ENCODE measurements around the gene ADRM1. TPM values are rescaled to one million over a fixed set of nuclear protein-coding genes. Genes with fewer than 3 reads are reported as not detected.

The ADRM1 gene
- total RNA-seq, 1 donor from 2014 or later = 63.9 TPM

DNA sequence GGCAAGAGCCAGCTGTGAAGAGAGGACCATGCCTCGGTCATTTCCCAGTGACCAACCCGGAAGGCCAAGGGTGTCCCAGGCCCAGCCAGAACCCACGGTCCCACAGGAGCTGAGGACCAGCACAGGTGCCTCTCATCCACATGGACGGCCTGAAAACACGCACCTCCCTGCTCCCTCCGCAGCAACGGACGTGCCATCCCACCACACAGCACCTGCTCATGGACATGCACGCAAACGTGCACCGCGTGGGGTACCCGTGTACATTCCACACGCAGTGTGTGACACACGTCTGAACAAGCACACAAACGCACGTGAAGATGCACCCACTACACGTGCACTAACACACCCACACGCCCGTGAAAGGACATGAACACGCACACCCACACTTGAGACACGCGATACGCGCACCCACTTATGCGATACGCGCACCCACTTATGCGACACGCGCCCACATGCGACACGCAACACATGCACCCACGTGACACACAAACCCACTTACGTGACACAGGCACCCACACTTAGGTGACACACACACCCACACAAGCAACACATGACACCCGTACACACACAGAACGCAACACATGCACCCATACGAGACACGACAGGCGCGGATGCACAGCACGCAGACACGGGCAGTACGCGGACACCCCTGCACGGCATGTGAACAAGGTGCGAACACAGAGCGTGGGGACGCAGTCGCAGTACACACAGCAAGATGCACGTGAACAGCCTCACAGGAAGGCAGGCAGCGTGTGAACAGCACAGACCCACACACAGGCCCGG lies 34.2 kb downstream of the ADRM1 start:
- ATAC-seq (no peak), DNase-seq (no peak)
- H3K4me1 ChIP-seq = no peaks in the 10 kb centered on the region
- intact Hi-C loops (cut with DNase I) = no loop called here
- H3K27ac ChIP-seq = no peak overlapping the region
- peaks cover 80% of the 10 kb centered on the region for H3K36me3 ChIP-seq
- no peaks in the 10 kb centered on the region for H3K9me3 ChIP-seq
- TF ChIP-seq, protein P1, sequence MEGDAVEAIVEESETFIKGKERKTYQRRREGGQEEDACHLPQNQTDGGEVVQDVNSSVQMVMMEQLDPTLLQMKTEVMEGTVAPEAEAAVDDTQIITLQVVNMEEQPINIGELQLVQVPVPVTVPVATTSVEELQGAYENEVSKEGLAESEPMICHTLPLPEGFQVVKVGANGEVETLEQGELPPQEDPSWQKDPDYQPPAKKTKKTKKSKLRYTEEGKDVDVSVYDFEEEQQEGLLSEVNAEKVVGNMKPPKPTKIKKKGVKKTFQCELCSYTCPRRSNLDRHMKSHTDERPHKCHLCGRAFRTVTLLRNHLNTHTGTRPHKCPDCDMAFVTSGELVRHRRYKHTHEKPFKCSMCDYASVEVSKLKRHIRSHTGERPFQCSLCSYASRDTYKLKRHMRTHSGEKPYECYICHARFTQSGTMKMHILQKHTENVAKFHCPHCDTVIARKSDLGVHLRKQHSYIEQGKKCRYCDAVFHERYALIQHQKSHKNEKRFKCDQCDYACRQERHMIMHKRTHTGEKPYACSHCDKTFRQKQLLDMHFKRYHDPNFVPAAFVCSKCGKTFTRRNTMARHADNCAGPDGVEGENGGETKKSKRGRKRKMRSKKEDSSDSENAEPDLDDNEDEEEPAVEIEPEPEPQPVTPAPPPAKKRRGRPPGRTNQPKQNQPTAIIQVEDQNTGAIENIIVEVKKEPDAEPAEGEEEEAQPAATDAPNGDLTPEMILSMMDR (IDR thresholded peaks at IDR 0.05) = no peak
- H3K4me3 ChIP-seq = no peak overlapping the region
- H3K27me3 ChIP-seq (ENCODE audit: low read depth) = no peaks in the 10 kb centered on the region

DNA sequence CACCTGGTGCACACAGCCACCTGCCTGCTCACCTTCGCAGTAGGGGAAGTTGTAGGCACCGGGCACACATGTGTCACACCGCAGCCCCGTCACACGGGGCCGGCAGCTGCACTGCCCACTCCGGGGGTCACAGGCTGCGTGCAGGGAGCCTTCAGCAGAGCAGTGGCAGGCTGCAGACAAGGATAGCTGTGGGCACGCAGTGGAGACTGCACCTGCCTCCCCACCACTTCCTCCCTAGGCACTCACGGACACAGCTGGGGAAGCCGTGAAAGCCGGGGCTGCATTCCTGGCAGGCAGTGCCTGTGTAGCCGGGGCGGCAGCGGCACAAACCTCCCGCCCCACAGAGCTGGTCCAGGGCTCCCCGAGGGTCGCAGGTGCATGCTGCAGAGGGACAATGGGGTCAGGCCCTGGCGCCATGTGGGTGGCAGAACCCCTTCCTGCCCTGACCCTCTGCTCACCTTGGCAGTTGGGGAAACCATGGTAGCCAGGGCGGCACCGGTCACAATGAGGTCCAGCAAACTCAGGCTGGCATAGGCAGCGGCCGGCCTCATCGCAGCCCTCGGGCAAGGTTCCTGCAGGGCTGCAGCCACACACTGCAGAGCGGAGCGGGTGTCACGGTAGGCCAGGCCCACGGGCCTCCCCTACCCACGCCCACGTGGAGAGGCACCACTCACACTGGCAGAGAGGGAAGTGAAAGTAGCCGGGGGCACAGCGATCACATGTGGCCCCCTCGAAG lies 34.9 kb downstream of the ADRM1 start:
- Histone ChIP-seq H3K4me1 (no peaks in the 10 kb centered on the region), H3K36me3 (peaks cover 74% of the 10 kb centered on the region), H3K27ac (no peak overlapping the region), H3K27me3 (ENCODE audit: low read depth) (no peaks in the 10 kb centered on the region), H3K4me3 (no peak overlapping the region), H3K9me3 (no peaks in the 10 kb centered on the region)
- intact Hi-C loops (cut with DNase I) = no loop called here
- peak in 1 of 2 donors; percentile 36 for ATAC-seq
- DNase-seq = no peak
- TF ChIP-seq, protein P1 (IDR thresholded peaks at IDR 0.05) = no peak

DNA sequence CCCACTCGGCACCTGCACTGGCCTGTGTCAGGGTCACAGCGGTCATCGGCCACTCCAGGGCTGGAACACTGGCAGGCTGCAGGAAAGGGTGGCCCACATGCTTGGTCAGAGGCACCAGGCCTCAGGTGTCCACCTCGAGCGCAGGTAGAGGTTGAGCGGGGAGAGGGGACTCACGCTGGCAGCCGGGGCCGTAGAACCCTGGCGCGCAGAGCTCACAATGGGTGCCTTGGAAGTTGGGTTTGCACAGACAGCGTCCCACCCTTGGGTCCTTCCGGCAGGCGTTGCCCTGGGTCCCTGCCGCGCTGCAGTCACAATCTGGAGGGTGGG lies 35.5 kb downstream of the ADRM1 start:
- Histone ChIP-seq H3K4me3 (no peak overlapping the region), H3K27ac (no peak overlapping the region), H3K36me3 (peaks cover 74% of the 10 kb centered on the region), H3K27me3 (ENCODE audit: low read depth) (no peaks in the 10 kb centered on the region), H3K9me3 (no peaks in the 10 kb centered on the region), H3K4me1 (no peaks in the 10 kb centered on the region)
- TF ChIP-seq, protein P1 (IDR thresholded peaks at IDR 0.05) = no peak
- ATAC-seq = no peak
- no peak for DNase-seq
- intact Hi-C loops (cut with DNase I) = no loop called here

DNA sequence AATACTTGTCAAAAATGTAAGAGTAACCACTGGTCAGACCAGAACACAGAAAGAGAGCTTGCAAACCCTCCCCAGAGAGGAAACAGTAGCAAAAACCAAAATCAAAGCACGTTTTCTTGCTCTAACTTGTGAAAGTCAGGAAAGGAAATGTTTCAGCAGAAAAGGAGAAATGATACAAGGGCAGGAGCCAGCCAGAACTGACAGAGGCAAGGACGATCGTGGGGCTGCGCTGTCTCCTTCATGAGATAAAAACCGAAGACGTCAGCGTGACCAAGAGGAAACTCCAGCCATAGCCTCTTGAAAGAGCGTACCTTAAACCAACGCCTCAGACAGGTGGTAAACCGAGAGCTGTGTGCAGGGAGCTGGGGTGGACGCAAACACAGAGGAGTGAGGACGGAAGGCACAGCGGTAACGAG lies 36.9 kb downstream of the ADRM1 start:
- Histone ChIP-seq H3K4me3 (no peak overlapping the region), H3K9me3 (no peaks in the 10 kb centered on the region), H3K27ac (no peak overlapping the region), H3K27me3 (ENCODE audit: low read depth) (no peaks in the 10 kb centered on the region), H3K36me3 (peaks cover 74% of the 10 kb centered on the region), H3K4me1 (no peaks in the 10 kb centered on the region)
- intact Hi-C loops (cut with DNase I) = no loop called here
- no peak for DNase-seq
- ATAC-seq = peak in 1 of 2 donors; percentile 5
- TF ChIP-seq, protein P1 (IDR thresholded peaks at IDR 0.05) = no peak

DNA sequence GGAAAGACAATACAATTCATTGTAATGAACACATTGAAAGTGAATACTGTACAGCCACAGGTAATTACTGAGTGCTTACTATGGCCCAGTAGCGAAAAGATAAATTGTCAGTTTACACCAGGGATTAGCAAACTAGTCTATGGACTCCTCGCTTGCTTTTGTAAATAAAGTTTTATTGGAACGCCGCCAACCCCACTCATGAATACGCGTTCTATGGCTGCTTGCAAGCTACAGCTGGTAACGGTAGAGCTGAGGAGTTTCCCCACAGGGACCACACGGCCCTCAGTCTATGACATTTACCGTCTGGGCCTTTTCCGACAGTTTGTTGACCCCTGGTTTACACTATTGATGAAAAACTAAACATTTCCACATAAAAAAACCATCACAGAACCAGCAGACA lies 40.1 kb downstream of the ADRM1 start:
- no peaks in the 10 kb centered on the region for H3K9me3 ChIP-seq
- ATAC-seq = no peak
- H3K4me3 ChIP-seq = no peak overlapping the region
- no peak overlapping the region for H3K27ac ChIP-seq
- no peaks in the 10 kb centered on the region for H3K4me1 ChIP-seq
- H3K36me3 ChIP-seq = peaks cover 77% of the 10 kb centered on the region
- H3K27me3 ChIP-seq (ENCODE audit: low read depth) = no peaks in the 10 kb centered on the region
- TF ChIP-seq, protein P1 (IDR thresholded peaks at IDR 0.05) = no peak
- intact Hi-C loops (cut with DNase I) = no loop called here
- no peak for DNase-seq
